RCC 7860 (cell line): ENCODE data around the gene EHMT2.
"Not testable (repeated sequence)": the region's sequence is repeated elsewhere in the genome, so short reads cannot be mapped to it uniquely, and the experiment has no call there.

Source experiments
- DNase-seq: peaks from one replicate; pipeline ENCODE4 v3.0.0-alpha.2; 2015; ENCODE audit warnings: low spot score
- FAIRE-seq: peaks from 2 replicates; lab custom pipeline; 2012; peaks lifted over from hg19 to GRCh38; lab: Jason Lieb, UNC

EHMT2 gene

GRCh38 chr6:31844507-31844906, 53.0 kb downstream of the EHMT2 start:
- peak; percentile 22 for DNase-seq
- FAIRE-seq: no peak

DNA sequence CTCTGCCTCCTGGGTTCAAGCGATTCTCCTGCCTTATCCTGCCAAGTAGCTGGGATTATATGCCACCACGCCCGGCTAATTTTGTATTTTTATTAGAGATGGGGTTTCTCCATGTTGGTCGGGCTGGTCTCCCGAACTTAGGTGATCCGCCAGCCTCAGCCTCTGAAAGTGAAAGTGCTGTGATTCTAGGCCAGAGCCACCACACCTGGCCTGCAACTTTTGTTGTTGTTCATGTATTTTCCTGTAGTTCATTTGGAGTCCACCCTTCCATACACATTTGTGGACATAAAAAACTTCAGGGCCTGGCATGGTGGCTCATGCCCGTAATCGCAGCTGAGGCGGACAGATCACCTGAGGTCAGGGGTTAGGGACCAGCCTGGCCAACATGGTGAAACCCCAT, 55.4 kb downstream of the EHMT2 start:
- DNase-seq: no peak
- FAIRE-seq: no peak

DNA sequence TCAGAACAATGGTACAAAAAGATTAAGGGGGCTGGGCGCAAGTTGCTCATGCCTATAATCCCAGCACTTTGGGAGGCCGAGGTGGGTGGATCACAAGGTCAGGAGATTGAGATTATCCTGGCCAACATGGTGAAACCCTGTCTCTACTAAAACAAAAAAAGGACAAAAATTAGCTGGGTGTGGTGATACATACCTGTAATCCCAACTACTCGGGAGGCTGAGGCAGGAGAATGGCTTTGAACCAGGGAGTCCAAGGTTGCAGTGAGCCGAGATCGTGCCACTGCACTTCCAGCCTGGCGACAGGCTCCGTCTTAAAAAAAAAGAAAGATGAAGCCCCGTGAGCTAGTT, 57.7 kb downstream of the EHMT2 start:
- DNase-seq: not testable (repeated sequence)

GRCh38 chr6:31838968-31839367, 58.5 kb downstream of the EHMT2 start:
- FAIRE-seq (no peak), DNase-seq (no peak)

More for the DNA sequence above, 57.7 kb downstream of the EHMT2 start:
- FAIRE-seq: not testable (repeated sequence)

DNA sequence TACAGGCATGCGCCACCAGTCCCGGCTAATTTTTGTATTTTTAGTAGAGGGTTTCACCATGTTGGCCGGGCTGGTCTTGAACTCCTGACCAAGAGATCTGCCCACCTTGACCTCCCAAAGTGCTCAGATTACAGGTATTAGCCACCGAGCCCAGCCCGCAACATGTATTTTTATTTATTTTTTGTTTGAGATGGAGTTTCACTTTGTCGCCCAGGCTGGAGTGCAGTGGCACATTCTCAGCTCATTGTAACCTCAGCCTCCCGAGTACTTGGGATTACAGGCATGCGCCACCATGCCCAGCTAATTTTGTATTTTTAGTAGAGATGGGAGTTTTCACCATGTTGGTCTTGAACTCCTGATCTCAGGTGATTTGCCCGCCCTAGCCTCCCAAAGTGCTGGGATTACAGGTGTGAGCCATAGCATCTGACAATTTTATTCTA, 59.4 kb downstream of the EHMT2 start:
- not testable (repeated sequence) for FAIRE-seq, DNase-seq

- DNase-seq (no peak), FAIRE-seq (no peak)
Observed at GRCh38 chr6:31837369-31838113, 60.0 kb downstream of the EHMT2 start.

- DNase-seq: no peak
- FAIRE-seq: no peak
Observed at GRCh38 chr6:31836474-31837368, 60.8 kb downstream of the EHMT2 start.

DNA sequence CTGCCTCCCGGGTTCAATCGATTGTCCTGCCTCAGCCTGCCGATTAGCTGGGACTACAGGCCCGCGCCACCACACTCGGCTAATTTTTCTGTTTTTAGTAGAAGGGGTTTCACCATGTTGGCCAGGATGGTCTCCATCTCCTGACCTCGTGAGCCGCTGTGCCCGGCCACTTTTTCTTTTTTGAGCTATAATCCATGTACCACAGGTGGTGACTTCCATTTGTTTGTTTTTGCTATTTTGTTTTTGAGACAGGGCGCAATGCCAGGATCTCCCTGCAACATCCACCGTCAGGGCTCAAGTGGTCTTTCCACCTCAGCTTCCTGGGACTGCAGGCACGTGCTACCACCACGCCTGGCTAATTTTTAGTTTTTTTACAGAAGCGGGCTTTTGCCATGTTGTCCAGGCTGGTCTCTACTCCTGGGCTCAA, 61.4 kb downstream of the EHMT2 start:
- FAIRE-seq (no peak), DNase-seq (no peak)

DNA sequence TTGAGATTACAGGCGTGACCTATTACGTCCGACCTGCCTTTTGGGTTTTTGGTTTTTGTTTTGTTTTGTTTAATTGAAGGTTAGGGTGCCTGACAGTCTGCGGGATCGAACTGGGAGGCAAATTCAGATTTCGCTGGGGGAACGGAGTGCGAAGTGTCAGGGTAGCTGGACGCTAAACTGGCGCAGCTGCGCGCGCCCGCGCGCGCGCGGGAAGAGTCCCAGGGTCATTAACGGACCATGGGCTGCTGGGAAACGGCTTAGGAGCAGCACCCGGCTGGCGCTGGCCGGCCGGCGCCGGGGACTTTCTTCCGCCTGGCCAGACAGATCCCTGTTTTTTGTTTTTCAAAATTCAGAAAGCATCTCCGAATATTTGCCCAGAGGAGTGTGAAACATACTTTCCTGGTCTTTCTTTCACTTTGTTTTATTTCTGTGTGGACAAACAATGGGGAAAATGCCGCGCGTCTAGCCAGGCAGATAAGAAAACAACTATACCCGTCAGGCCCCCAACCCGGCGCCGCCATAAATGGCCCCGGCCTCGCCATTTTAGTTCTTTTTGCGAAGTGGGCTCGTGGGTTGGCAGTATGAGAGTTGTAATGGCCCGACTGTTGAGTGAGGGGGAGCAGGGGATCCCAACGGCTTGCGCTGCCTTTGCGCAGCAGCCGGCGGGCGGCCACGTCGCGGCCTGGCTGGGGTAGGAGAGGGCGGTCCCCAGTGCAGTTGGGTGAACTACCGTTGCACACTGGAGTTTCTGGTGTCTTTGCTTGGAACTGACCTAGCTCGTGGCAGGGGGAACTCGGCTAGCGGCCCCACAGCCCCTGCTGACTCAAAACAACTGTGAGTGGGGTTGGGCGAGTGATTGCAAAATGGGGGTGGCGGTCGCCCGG, 62.9 kb downstream of the EHMT2 start:
- FAIRE-seq (peak; percentile 12), DNase-seq (peak; percentile 76)

DNA sequence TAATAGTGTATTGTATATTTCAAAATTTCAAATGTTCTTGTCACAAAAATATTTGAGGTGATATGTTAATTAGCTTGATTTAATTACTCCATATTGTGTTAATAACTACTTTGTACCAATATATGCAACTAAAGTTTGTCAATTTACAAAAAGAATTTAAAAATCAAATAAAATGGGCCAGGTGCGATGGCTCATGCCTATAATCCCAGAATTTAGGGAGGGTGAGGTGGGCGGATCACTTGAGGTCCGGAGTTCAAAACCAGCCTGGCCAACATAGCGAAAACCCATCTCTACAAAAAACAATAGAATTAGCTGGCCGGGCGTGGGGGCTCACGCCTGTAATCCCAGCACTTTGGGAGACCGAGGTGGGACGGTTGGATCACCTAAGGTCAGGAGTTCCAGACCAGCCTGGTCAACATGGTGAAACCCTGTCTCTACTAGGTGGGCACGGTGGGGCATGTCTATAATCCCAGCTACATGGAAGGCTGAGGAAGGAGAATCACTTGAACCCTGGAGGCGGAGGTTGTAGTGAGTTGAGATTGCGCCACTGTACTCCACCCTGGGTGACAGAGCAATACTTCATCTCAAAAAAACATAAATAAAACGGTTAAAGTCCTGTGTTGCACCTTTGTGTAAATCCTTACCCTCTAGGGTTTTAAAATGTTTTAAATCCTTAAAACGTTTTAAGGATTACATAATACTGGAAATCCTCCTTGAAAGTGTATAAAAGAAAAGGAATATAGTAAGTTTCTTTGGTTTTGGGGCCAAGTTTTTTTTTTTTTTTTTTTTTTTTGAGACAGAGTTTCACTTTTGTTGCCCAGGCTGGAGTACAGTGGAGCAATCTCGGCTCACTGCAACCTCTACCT, 65.9 kb downstream of the EHMT2 start:
- FAIRE-seq (no peak), DNase-seq (no peak)

- DNase-seq (no peak), FAIRE-seq (no peak)
Observed at GRCh38 chr6:31830886-31831335, 66.6 kb downstream of the EHMT2 start.
